HL-60/S4 treated with retinoic acid at 250 ng/mL for 4 days and 3 days (cell line): ENCODE data around the gene TNFRSF13B.
"Not testable (repeated sequence)": the region's sequence is repeated elsewhere in the genome, so short reads cannot be mapped to it uniquely, and the experiment has no call there.

Experiments
- in situ Hi-C: fragments of 300-500 bp; cut with MboI; formaldehyde crosslinking; loops from 2 replicates; pipeline ENCODE4 v1.7.0; 2022; ENCODE audit warnings: low sequenced_read_pairs

The TNFRSF13B gene

GRCh38 chr17:16912021-16912962, 59.6 kb downstream of the TNFRSF13B start:
- in situ Hi-C loops, result no loop called here

- in situ Hi-C loops, result no loop called here
These were observed 60.6 kb downstream of the TNFRSF13B start for GRCh38 chr17:16911141-16911937.

- in situ Hi-C loops, result no loop called here
These were observed 61.6 kb downstream of the TNFRSF13B start for GRCh38 chr17:16910341-16910740.

GRCh38 chr17:16909472-16910246, 62.3 kb downstream of the TNFRSF13B start:
- in situ Hi-C loops, result no loop called here

- in situ Hi-C loops, result no loop called here
These were observed 63.6 kb downstream of the TNFRSF13B start for GRCh38 chr17:16908273-16908672.

GRCh38 chr17:16906680-16907079, 65.2 kb downstream of the TNFRSF13B start:
- in situ Hi-C loops, result no loop called here

GRCh38 chr17:16905593-16906191, 66.2 kb downstream of the TNFRSF13B start:
- in situ Hi-C loops, result no loop called here

GRCh38 chr17:16903070-16903469, 68.8 kb downstream of the TNFRSF13B start:
- in situ Hi-C loops, result not testable (repeated sequence)

- in situ Hi-C loops, result no loop called here
These were observed 71.5 kb downstream of the TNFRSF13B start for GRCh38 chr17:16900288-16900882.

GRCh38 chr17:16897211-16897896, 74.6 kb downstream of the TNFRSF13B start:
- in situ Hi-C loops, result not testable (repeated sequence)

GRCh38 chr17:16896235-16896634, 75.7 kb downstream of the TNFRSF13B start:
- in situ Hi-C loops, result not testable (repeated sequence)

GRCh38 chr17:16893527-16893926, 78.4 kb downstream of the TNFRSF13B start:
- in situ Hi-C loops, result not testable (repeated sequence)

- in situ Hi-C loops, result not testable (repeated sequence)
These were observed 79.0 kb downstream of the TNFRSF13B start for GRCh38 chr17:16892876-16893454.

GRCh38 chr17:16889088-16889465, 82.8 kb downstream of the TNFRSF13B start:
- in situ Hi-C loops, result no loop called here
